Measurements from ENCODE around the gene ADSS1.

The ADSS1 gene

GRCh38 chr14:104723651-104724406 lies at the start of gene ADSS1:
ADSS1 (plus strand) TSS chr14:104724229; CDS start chr14:104724271, 42 bp downstream.
- DNase-seq, result no peak

- DNase-seq, result no peak
Measured at GRCh38 chr14:104675447-104675846, 48.6 kb upstream of the ADSS1 start.

GRCh38 chr14:104676130-104676693 lies 47.8 kb upstream of the ADSS1 start:
- DNase-seq, result no peak

GRCh38 chr14:104676694-104677511 lies 47.1 kb upstream of the ADSS1 start:
- no peak for DNase-seq

- DNase-seq, result peak; percentile 57
Measured at GRCh38 chr14:104677512-104678332, 46.3 kb upstream of the ADSS1 start.

- no peak for DNase-seq
Measured at GRCh38 chr14:104678346-104678745, 45.7 kb upstream of the ADSS1 start.

- DNase-seq, result no peak
Measured at GRCh38 chr14:104678901-104679705, 44.9 kb upstream of the ADSS1 start.

GRCh38 chr14:104680056-104680805 lies 43.8 kb upstream of the ADSS1 start:
- DNase-seq, result no peak

GRCh38 chr14:104680806-104681688 lies 43.0 kb upstream of the ADSS1 start:
- no peak for DNase-seq

- no peak for DNase-seq
Measured at GRCh38 chr14:104681689-104682074, 42.3 kb upstream of the ADSS1 start.

GRCh38 chr14:104682107-104682593 lies 41.9 kb upstream of the ADSS1 start:
- DNase-seq, result no peak

GRCh38 chr14:104683653-104684448 lies 40.2 kb upstream of the ADSS1 start:
- no peak for DNase-seq

GRCh38 chr14:104684449-104684821 lies 39.6 kb upstream of the ADSS1 start:
- DNase-seq, result no peak

- DNase-seq, result no peak
Measured at GRCh38 chr14:104685216-104685997, 38.6 kb upstream of the ADSS1 start.

- no peak for DNase-seq
Measured at GRCh38 chr14:104685998-104686610, 37.9 kb upstream of the ADSS1 start.

GRCh38 chr14:104686624-104687517 lies 37.2 kb upstream of the ADSS1 start:
- DNase-seq, result no peak

Data from NCI-H524 treated with DMSO at 0.1 percent for 48 hours (cell line).